Stimulated activated CD4-positive, alpha-beta T cell treated with anti-CD3 and anti-CD28 coated beads, TNF-alpha, amount 100 ng/mL, for 4 hours (primary cell): ENCODE data around the gene ECD.
"Not testable (repeated sequence)": the region's sequence is repeated elsewhere in the genome, so short reads cannot be mapped to it uniquely, and the experiment has no call there.

Experiments used
- DNase-seq, 3 experiments: peaks; one replicate each; pipeline ENCODE4 v3.0.0-alpha.2; 2020; ENCODE audit warnings: low read depth in 3 of 3

The ECD gene

DNA sequence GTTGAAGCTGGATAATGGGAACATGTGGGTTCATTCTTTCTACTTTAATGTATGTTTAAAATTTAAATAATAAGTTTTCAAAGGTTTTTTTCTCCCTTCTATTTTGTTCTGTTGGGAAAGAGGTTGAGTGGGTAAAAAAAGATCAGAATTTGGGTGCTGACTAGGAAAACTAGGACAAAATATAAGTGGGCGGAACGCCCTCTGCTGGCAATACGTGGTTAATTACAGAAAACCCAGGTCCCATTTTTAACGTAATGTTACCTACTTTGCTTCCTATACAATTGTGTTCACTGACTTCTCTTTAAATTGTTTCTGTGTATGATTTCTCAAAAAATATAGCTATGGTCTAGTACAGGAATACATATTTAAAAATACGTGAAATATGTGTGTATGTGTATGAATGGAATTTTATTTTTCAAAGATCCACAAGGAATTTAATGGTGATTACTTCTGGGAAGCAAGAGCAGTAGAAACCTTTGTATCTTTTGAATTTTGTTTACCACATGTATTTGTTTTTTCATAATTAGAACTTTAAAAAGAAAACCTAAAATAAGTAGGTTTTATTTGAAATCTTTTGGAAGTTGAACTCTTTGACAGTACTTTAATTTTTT is 8.7 kb downstream of the ECD start:
- DNase-seq = peak; percentile 21 to 28 (median 23)

DNA sequence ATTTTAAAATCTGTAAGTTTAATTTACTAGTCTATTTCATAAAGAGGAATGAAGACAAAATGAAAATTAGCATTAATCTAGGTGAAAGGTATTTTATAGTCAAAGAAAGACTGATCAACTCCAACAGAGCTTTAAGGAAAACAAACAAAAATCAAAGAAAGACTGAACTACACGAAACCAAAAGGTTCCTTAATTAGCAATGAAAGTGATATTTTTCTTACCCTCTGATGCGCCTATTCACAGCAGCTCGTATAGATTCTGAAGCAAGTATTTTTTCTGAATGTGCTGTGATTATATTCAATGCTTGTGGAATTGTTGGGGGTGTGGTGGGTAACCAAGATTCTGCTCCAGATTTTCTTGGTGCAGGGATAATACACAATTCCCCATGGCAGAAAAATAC is 11.8 kb downstream of the ECD start:
- no peak for DNase-seq

DNA sequence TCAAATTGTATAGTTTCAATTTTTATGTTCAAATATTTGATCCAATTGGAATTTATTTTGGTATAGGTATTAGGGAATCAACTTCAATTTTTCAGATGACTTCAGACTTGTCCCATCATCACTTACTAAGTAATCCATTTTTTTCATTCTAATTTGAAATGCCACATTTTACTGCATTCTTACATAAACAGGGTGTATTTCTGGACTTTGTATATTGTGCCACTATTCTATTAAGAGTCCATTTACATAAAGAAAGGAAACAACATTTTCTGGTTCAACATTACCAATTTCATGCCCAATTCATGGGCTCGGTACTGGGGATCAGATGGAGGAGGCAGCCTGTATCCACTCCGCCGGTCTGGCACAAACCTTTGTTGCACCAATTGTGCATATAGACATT is 15.8 kb downstream of the ECD start:
- no peak for DNase-seq

DNA sequence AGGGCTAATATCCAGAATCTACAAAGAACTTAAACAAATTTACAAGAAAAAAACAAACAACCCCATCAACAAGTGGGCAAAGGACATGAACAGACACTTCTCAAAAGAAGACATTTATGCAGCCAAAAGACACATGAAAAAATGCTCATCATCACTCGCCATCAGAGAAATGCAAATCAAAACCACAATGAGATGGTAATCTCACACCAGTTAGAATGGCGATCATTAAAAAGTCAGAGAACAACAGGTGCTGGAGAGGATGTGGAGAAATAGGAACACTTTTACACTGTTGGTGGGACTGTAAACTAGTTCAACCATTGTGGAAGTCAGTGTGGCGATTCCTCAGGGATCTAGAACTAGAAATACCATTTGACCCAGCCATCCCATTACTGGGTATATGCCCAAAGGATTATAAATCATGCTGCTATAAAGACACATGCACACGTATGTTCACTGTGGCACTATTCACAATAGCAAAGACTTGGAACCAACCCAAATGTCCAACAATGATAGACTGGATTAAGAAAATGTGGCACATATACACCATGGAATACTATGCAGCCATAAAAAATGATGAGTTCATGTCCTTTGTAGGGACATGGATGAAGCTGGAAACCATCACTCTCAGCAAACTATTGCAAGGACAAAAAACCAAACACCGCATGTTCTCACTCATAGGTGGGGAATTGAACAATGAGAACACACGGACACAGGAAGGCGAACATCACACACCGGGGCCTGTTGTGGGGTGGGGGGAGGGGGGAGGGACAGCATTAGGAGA is 17.0 kb downstream of the ECD start:
- not testable (repeated sequence) for DNase-seq

DNA sequence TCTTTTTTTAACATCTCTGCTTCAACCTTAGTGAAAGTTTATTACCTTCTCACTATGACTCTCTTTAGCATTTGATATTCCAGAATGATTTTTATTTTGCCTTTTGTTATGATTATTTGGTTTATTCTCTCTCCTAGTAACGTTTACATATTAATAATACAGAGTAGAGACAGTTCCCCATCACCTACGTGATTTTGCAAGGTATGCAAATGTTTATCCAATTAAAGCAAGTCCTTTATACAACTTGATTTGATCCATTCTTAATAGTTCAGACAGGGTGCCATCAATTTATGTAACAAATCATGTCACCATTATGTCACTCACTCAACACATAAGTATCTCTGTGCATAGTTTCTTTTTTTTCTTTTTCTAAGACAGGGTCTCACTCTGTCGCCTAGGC is 26.2 kb downstream of the ECD start:
- no peak for DNase-seq

DNA sequence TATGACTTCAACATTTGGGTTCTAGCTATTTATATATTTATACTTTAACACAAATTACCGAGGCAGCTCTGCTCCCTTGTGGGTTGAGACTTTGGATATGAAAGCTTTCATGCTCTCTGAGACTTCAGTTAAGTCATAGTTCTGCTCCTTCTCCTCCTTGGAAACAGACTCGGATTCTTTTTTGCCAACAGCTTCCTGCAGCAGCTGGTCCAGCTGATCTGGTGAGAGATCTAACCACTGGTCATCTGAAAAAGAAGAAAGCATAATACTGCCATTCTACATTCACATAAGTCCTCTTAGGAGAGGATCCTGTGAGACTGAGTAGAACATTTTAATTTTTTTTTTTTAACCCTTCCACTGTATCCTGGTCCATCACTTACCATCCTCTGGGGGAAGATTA is 28.6 kb downstream of the ECD start:
- DNase-seq = no peak

DNA sequence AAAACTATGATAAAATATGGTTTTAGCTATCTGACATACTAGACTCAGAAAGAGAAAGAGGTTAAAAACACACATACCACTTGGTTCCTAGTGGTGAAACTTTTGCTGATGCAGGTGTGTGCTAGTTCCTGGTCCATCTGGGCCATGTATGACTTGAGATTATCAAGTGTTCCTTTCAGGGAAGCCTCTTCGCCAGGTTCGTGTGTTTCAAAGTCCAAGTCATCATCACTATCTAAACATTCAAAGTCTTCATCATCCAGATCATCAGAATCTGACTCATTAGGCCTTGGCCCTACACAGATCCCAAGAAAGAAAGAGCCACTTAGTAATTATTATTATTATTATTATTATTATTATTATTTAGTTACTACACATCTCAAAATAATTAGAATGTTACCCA is 31.2 kb downstream of the ECD start:
- DNase-seq = no peak

DNA sequence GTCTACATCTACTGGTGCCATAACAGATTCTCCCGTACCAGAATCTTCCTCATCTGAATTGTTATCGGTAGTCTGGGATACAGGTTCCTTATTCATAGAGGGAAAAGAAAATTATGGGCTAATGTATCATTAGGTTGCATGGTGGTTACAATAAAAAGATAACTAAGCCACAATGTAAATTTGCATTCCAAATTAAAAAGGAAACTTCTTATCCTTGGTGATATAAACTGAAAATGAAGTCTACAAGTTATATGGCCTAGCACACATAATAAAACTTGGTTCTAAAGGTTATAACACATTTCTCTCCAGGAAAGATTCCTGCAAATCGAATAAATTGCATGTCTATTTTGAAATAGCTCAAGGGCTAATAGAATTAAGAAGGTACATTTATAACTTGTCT is 33.1 kb downstream of the ECD start:
- DNase-seq = no peak

DNA sequence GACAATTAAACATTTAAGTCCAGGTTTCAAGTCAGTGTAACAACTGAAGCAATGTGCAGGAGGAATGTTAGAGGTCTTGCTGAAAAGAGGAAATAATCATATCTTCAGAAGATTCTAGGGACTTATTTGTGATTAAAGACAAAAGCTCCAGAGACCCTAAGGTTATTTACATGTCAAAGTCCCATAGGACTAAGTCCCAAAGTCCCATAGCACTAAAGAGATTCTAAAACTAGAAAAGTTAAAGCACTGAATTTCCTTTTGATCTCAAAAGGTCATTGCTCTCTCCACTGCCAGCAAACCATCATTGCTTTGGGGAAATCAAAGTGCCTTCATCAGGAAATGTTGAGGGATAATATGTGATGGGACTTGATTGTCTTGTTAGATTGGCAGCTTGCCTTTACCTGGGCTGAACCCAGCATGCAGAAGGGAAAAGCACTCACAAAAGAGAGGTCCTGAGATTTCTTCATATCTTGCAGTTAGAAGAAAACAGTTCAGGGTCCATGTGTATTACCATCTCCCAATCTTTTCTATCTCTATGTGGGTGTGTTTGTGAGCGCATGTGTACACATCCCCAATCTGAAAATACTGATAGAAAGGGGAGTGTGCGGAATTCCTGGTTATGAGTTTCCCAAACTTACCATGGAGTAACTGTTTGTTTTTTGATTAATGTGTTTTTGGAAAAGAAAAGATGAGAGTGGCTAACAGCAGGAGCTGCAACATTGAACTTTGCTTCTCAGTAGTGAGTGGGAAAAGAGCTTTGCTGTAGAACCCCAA is 35.7 kb downstream of the ECD start:
- DNase-seq = no peak

DNA sequence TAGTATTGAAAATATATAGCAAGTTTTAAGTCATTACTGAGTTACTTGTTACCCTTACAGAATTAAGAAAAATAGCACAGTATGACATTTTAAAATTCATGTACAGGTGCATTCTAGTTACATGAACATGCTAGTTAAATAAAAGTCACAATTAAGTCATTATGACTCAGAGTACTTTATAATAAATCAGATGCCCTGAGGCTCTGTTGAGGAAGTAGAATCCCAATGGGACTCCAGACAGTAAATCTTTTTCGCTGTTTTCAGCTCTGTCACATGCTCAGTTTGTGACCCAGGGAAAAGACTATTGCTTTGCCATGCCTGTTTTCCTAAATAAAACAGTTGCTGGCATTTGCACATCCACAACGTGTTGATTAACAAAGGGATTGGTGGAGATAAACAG is 36.5 kb downstream of the ECD start:
- no peak for DNase-seq

DNA sequence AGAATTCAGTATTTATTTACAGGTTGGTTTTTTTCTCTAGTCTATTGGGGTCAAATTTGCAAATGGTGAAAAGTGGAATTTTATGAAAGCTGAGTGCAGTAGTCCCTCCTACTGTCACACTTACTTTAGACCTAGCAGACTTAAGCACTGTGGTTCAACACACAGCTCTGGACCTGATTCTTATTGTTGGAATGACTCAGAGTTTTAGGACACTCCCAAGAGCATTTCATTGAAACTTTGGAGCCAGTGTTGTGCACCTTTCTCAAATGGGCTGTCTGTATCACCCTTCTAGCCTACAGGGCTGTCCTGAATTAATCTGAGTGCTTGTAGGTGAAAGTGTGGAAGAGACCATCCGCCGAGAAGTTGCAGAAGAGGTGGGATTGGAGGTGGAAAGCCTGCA is 41.5 kb downstream of the ECD start:
- no peak for DNase-seq

DNA sequence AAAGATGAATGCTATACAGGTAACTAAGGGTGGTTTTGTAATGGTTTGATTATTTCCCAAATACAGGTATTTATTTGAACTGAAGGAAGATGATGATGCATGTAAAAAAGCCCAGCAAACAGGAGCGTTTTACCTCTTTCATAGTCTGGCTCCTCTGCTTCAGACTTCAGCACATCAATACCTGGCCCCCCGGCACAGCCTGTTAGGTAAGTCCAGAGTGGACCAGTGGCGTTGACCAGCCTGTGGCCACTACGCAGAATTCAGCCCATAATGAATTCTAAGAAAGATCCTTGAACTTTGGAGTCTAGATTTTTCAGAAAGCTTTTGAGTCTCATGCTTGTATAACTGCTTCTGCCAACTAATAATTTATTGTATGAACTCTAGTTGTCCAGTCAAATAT is 47.9 kb downstream of the ECD start:
- no peak for DNase-seq

DNA sequence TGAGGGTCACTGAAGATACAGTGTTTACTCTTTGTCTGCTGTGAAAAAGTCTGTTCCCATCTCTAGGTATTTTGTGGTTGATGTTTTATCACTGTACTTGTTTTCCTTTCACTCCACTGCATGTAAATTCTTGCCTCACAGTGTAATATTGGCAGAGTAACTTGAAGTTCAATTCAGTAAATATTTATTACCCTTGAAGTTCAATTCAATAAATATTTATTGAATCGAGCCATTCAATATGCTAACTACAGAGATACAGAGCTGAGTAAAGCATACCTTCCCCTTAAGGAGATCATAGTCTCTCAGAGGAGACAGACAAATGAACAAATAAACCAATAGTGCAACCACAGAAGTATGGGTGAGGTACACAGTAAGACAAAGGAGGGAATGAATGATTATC is 48.4 kb downstream of the ECD start:
- DNase-seq = no peak

DNA sequence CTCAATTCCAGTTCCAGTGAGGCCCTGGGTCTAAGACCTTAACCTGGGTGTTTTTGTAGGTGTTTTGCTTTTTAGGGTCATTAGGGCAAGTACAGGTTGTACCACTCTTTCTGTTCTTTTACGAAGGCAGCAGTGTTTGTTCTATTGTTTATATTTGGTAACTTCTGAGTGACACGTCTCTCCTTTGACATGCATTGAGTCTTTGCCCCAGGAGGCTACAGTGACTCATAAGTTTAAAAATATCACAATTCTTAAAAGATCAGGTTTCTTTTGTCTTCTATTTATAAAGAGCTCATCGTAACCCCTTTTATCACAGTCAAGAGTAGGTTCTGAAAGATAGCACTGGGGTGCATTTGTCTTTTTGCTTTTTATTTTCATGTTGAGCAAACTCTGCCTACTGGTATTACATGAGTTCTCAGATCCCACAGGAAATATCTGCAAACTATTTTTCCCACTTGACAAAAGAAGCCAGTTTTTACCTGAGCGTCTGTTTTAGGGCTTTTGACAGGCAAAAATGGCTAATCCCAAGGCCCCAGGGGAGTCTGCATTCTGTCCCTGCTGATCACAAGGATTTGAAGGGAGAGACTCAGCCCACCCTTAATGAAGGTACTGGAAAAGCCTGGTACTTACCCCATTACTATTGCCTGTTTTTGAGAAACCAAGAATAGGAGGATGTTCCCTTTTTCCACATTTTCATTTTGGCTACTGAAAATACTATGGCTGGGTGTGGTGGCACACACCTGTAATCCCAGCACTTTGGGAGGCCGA is 49.6 kb downstream of the ECD start:
- DNase-seq = no peak

DNA sequence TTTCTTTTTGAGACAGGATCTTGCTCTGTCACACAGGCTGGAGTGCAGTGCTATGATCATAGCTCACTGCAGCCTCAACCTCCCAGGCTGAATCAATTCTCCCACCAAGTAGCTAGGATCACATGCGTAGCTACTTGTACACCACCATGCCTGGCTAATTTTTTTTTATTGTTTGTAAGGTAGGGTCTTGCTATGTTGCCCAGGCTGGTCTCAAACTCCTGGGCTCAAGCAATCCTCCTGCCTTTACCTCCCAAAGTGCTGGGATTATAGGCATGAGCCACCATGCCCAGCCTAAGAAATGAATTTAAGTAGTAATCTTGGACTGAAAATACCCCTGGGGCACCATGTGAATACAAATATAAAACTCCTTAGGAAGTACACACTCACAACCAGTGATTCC is 51.8 kb downstream of the ECD start:
- no peak for DNase-seq

DNA sequence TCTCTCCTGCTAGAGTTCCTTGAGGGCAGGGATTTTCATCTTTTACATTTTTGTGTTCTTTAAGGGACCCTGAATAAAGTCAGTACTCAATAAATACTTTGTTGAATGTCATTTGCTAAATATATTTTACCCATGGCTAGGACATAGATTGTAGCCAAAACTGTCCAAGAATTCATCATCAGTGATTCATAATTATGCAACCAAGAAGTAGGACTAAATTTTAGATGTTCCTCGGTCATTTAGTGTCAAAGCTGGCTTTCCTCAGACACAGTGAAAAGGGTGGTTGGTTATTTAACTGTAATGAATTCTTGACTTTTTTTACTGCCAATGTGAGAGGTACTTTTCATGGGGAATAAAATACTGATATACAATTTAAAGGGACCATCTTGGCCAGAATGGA is 54.3 kb downstream of the ECD start:
- DNase-seq = no peak

DNA sequence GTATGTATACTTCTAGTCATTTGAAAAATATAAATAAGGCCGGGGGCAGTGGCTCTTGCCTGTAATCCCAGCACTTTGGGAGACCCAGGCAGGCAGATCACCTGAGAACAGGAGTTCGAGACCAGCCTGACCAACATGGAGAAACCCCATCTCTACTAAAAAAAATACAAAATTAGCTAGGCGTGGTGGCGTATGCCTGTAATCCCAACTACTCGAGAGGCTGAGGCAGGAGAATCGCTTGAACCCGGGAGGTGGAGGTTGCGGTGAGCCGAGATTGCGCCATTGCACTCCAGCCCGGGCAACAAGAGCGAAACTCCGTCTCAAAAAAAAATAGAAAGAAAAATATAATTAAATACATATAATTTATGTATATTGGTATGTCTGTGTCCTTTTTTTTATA is 55.8 kb downstream of the ECD start:
- not testable (repeated sequence) for DNase-seq

DNA sequence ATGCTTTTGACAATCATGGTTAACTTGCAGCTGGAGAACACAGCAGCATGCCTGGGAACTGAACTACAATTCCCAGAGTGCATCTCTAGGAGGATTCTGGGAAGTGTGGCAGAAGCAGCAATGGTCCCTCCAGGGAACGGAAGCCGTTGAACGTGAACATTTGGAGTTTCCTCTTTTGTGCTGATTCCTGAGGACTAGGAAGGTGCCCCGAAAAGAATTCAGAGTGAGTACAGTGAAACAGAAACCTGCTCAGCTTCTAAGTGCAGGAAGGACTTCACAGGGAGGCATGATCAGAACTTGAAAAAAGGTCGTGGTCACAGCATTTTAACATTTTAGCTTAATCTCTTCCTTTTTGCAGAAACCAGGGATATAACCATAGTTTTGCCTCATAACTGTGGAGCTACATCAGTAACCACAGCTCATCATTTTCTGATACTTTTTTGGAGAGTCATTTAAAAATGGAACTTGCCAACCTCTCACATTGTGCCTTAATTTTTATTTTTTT is 57.4 kb downstream of the ECD start, which contains the start of gene NUDT13:
TSS of gene NUDT13 (plus strand) at position 111 of the 505 bp plus-strand sequence. CDS start 3,911 bp downstream, outside the sequence.
- peak in 1 of 3 experiments; percentile 10 for DNase-seq

DNA sequence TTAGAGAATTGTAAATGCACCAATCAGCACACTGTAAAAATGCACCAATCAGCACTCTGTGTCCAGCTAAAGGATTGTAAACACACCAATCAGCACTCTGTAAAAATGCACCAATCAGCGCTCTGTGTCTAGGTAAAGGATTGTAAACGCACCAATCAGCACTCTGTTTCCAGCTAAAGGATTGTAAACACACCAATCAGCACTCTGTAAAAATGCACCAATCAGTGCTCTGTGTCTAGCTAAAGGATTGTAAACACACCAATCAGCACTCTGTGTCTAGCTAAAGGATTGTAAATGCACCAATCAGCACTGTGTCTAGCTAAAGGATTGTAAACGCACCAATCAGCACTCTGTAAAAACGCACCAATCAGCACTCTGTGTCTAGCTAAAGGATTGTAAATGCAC is 58.6 kb downstream of the ECD start:
- DNase-seq = not testable (repeated sequence)

DNA sequence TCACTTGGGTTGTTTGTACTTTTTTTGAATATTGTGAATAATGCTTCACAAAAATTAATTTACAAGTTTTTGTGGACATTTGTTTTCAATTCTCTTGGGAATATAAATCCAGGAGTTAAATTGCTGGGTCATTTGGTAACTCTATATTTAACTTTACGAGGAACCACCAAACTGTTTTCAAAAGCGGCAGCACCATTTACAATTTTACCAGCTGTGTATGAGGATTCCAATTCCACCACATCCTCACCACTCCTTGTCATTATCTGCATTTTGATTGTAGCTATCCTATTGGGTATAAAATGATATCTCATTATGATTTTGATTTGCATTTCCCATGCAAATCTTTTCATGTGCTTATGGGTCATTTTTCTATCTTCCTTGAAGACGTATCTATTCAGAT is 61.5 kb downstream of the ECD start:
- no peak for DNase-seq

DNA sequence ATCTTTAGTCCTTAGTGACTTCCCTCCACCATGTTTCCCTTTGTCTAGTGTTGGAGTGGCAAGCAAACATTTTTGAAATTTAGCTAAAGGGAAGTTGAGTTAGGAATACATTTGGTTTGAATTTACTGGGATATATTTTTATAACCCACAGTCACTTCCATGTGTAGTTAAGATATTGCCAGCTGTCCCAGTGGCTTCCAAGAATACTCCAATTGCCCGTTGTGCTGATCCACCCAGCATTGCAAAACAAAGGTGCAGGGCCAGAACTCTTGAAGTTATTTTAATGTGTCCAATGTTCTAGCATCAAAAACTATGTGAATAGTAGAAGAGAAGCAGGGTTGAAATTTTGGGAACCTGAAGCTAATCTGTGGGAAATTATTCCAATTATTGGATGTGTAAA is 68.7 kb downstream of the ECD start:
- no peak for DNase-seq

DNA sequence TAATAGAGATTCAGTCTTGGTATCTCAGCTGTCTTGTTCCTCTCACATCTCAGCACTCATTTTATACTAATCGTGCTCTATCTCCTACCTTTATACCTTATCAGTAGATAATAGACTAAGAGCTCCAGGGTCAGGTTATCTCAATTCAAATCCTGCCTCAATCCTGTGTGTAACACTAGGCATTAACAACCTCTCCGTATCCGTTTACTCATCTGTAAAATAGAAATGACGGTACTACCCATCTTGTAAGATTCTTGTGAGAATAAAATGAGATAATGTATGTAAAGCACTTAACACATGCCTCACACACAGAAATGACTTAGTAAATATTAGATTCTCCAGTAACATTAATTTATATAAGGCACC is 70.5 kb downstream of the ECD start:
- no peak for DNase-seq
